Activated CD4-positive, alpha-beta T cell treated with anti-CD3 and anti-CD28 coated beads, Interleukin-2, amount 10 ng/mL, durations not matched to agents 24 days and 14 days (primary cell): ENCODE results near the gene ARID5B. TPM values are rescaled to one million over a fixed set of nuclear protein-coding genes. Genes with fewer than 3 reads are reported as not detected.
A peak's percentile ranks its signal among the peaks of the same experiment; 100 is the strongest.

ENCODE experiments used
- DNase-seq: peaks from one replicate; pipeline ENCODE4 v3.0.0; 2022
- H3K27ac Mint-ChIP-seq: one replicate; pipeline ENCODE4 v1.8.0; 2022; ENCODE audit warnings: mild to moderate bottlenecking, mixed read lengths
- H3K27me3 Mint-ChIP-seq: one replicate; pipeline ENCODE4 v1.8.0; 2022; ENCODE audit warnings: mixed read lengths
- H3K36me3 Mint-ChIP-seq: one replicate; pipeline ENCODE4 v1.8.0; 2022; ENCODE audit warnings: low read depth, mild to moderate bottlenecking, mixed read lengths
- H3K4me1 Mint-ChIP-seq: one replicate; pipeline ENCODE4 v1.8.0; 2021; ENCODE audit warnings: mixed read lengths
- H3K4me3 Mint-ChIP-seq: one replicate; pipeline ENCODE4 v1.8.0; 2022; ENCODE audit warnings: mild to moderate bottlenecking, moderate library complexity, mixed read lengths
- H3K9me3 Mint-ChIP-seq: one replicate; pipeline ENCODE4 v1.8.0; 2021; ENCODE audit warnings: mixed read lengths
- intact Hi-C: fragments of 100-400 bp; cut with micrococcal nuclease; formaldehyde crosslinking; loops from one replicate; pipeline ENCODE4 v1.15.1; 2023
- total RNA-seq: library from RNA; stranded (reverse); gene quantifications from 2 replicates; pipeline ENCODE4 v1.2.3, GENCODE V29; 2022

ARID5B gene
- total RNA-seq, 1 donor from 2014 or later, result 58.2 TPM

GRCh38 chr10:62008196-62008595 lies 106.7 kb downstream of the ARID5B start:
- DNase-seq, result no peak
- Mint-ChIP-seq H3K27me3 (no peaks in the 10 kb centered on the region), H3K9me3 (peaks cover 18% of the 10 kb centered on the region), H3K4me1 (peaks cover 56% of the 10 kb centered on the region), H3K4me3 (no peak overlapping the region), H3K36me3 (peaks cover 85% of the 10 kb centered on the region), H3K27ac (peak overlapping the region; percentile 45)
- intact Hi-C loops, result no loop called here

GRCh38 chr10:62008946-62009345 lies 107.4 kb downstream of the ARID5B start:
- H3K4me3 Mint-ChIP-seq, result no peak overlapping the region
- peaks cover 52% of the 10 kb centered on the region for H3K4me1 Mint-ChIP-seq
- DNase-seq, result no peak
- H3K36me3 Mint-ChIP-seq, result peaks cover 86% of the 10 kb centered on the region
- no peaks in the 10 kb centered on the region for H3K27me3 Mint-ChIP-seq
- peaks cover 18% of the 10 kb centered on the region for H3K9me3 Mint-ChIP-seq
- intact Hi-C loops, result no loop called here
- peak overlapping the region; percentile 62 for H3K27ac Mint-ChIP-seq

- Mint-ChIP-seq H3K4me3 (no peak overlapping the region), H3K36me3 (peaks cover 82% of the 10 kb centered on the region), H3K9me3 (peaks cover 17% of the 10 kb centered on the region), H3K4me1 (peaks cover 46% of the 10 kb centered on the region), H3K27me3 (no peaks in the 10 kb centered on the region), H3K27ac (peak overlapping the region; percentile 68)
- intact Hi-C loops, result no loop called here
- no peak for DNase-seq
Measured at GRCh38 chr10:62010366-62010765, 108.9 kb downstream of the ARID5B start.

GRCh38 chr10:62011558-62011957 lies 110.1 kb downstream of the ARID5B start:
- H3K27me3 Mint-ChIP-seq, result no peaks in the 10 kb centered on the region
- intact Hi-C loops, result no loop called here
- H3K4me3 Mint-ChIP-seq, result no peak overlapping the region
- DNase-seq, result no peak
- peaks cover 41% of the 10 kb centered on the region for H3K4me1 Mint-ChIP-seq
- peaks cover 11% of the 10 kb centered on the region for H3K9me3 Mint-ChIP-seq
- no peak overlapping the region for H3K27ac Mint-ChIP-seq
- H3K36me3 Mint-ChIP-seq, result peaks cover 73% of the 10 kb centered on the region

GRCh38 chr10:62012318-62012717 lies 110.8 kb downstream of the ARID5B start:
- no peak for DNase-seq
- peaks cover 11% of the 10 kb centered on the region for H3K9me3 Mint-ChIP-seq
- H3K4me1 Mint-ChIP-seq, result peaks cover 41% of the 10 kb centered on the region
- H3K27me3 Mint-ChIP-seq, result no peaks in the 10 kb centered on the region
- peak overlapping the region; percentile 20 for H3K27ac Mint-ChIP-seq
- H3K36me3 Mint-ChIP-seq, result peaks cover 70% of the 10 kb centered on the region
- H3K4me3 Mint-ChIP-seq, result no peak overlapping the region
- intact Hi-C loops, result no loop called here

GRCh38 chr10:62014510-62014909 lies 113.0 kb downstream of the ARID5B start:
- intact Hi-C loops, result no loop called here
- Mint-ChIP-seq H3K4me1 (peaks cover 43% of the 10 kb centered on the region), H3K9me3 (peaks cover 5% of the 10 kb centered on the region)

GRCh38 chr10:62015994-62016393 lies 114.5 kb downstream of the ARID5B start:
- DNase-seq, result no peak
- peaks cover 62% of the 10 kb centered on the region for H3K36me3 Mint-ChIP-seq
- peak overlapping the region; percentile 29 for H3K27ac Mint-ChIP-seq
- no peaks in the 10 kb centered on the region for H3K27me3 Mint-ChIP-seq
- intact Hi-C loops, result no loop called here
- H3K9me3 Mint-ChIP-seq, result no peaks in the 10 kb centered on the region
- no peak overlapping the region for H3K4me3 Mint-ChIP-seq
- peaks cover 45% of the 10 kb centered on the region for H3K4me1 Mint-ChIP-seq

More at GRCh38 chr10:62014510-62014909, 113.0 kb downstream of the ARID5B start:
- Mint-ChIP-seq H3K27ac (no peak overlapping the region), H3K36me3 (peaks cover 68% of the 10 kb centered on the region), H3K27me3 (no peaks in the 10 kb centered on the region), H3K4me3 (no peak overlapping the region)
- DNase-seq, result no peak

GRCh38 chr10:62016623-62017490 lies 115.4 kb downstream of the ARID5B start:
- Mint-ChIP-seq H3K27me3 (no peaks in the 10 kb centered on the region), H3K27ac (peak overlapping the region; percentile 51), H3K36me3 (peaks cover 53% of the 10 kb centered on the region), H3K4me3 (no peak overlapping the region), H3K9me3 (no peaks in the 10 kb centered on the region), H3K4me1 (peaks cover 46% of the 10 kb centered on the region)
- intact Hi-C loops, result no loop called here
- no peak for DNase-seq

- no peaks in the 10 kb centered on the region for H3K27me3 Mint-ChIP-seq
- intact Hi-C loops, result no loop called here
- H3K4me1 Mint-ChIP-seq, result peaks cover 46% of the 10 kb centered on the region
- H3K9me3 Mint-ChIP-seq, result no peaks in the 10 kb centered on the region
- no peak for DNase-seq
- no peak overlapping the region for H3K27ac Mint-ChIP-seq
- H3K36me3 Mint-ChIP-seq, result peaks cover 51% of the 10 kb centered on the region
- no peak overlapping the region for H3K4me3 Mint-ChIP-seq
Measured at GRCh38 chr10:62017491-62017870, 116.0 kb downstream of the ARID5B start.

- DNase-seq, result no peak
- intact Hi-C loops, result no loop called here
- Mint-ChIP-seq H3K27me3 (no peaks in the 10 kb centered on the region), H3K36me3 (peaks cover 58% of the 10 kb centered on the region), H3K9me3 (peaks cover 4% of the 10 kb centered on the region), H3K27ac (peak overlapping the region; percentile 93), H3K4me3 (no peak overlapping the region), H3K4me1 (peaks cover 53% of the 10 kb centered on the region)
Measured at GRCh38 chr10:62018131-62018911, 116.8 kb downstream of the ARID5B start.

- peaks cover 4% of the 10 kb centered on the region for H3K9me3 Mint-ChIP-seq
- H3K27ac Mint-ChIP-seq, result peak overlapping the region; percentile 93
- DNase-seq, result no peak
- intact Hi-C loops, result loop anchor here (1.0 kb wide), 1 partner anchor 17 kb away; no protein-coding TSS in a partner anchor
- no peaks in the 10 kb centered on the region for H3K27me3 Mint-ChIP-seq
- H3K36me3 Mint-ChIP-seq, result peaks cover 57% of the 10 kb centered on the region
- H3K4me3 Mint-ChIP-seq, result peak overlapping the region; percentile 41
- H3K4me1 Mint-ChIP-seq, result peaks cover 53% of the 10 kb centered on the region
Measured at GRCh38 chr10:62019013-62019684, 117.7 kb downstream of the ARID5B start.

- Mint-ChIP-seq H3K4me3 (peak overlapping the region; percentile 41), H3K27me3 (no peaks in the 10 kb centered on the region), H3K27ac (peak overlapping the region; percentile 93), H3K4me1 (peaks cover 52% of the 10 kb centered on the region), H3K36me3 (peaks cover 59% of the 10 kb centered on the region), H3K9me3 (peaks cover 4% of the 10 kb centered on the region)
- DNase-seq, result no peak
- intact Hi-C loops, result loop anchor here (1.0 kb wide), 5 partner anchors 18 to 77 kb away; no protein-coding TSS in a partner anchor
Measured at GRCh38 chr10:62019685-62020359, 118.3 kb downstream of the ARID5B start.

- peaks cover 61% of the 10 kb centered on the region for H3K36me3 Mint-ChIP-seq
- H3K9me3 Mint-ChIP-seq, result peaks cover 4% of the 10 kb centered on the region
- H3K4me3 Mint-ChIP-seq, result no peak overlapping the region
- peak overlapping the region; percentile 35 for H3K27ac Mint-ChIP-seq
- intact Hi-C loops, result no loop called here
- peaks cover 57% of the 10 kb centered on the region for H3K4me1 Mint-ChIP-seq
- no peaks in the 10 kb centered on the region for H3K27me3 Mint-ChIP-seq
- no peak for DNase-seq
Measured at GRCh38 chr10:62021128-62021665, 119.7 kb downstream of the ARID5B start.
